ENCODE measurements around the gene STYK1. TPM values are rescaled to one million over a fixed set of nuclear protein-coding genes. Genes with fewer than 3 reads are reported as not detected.

STYK1 gene
- total and polyA plus RNA-seq, 9 of the 15 experiments (the other 6 are each of a cell fraction or from before 2014, with no cell fraction given) = 0.31 to 1.8 (median 0.64) TPM

- no peak for TF ChIP-seq BRF2 (IDR thresholded peaks at IDR 0.05; ENCODE audit: borderline replicate concordance, insufficient read depth, insufficient read length)
- no peak for TF ChIP-seq PCBP1 (IDR thresholded peaks at IDR 0.05; ENCODE audit: low read depth, low read length, poor library complexity, severe bottlenecking)
- no peak for TF ChIP-seq ZBTB40 (IDR thresholded peaks at IDR 0.05)
- no peak for TF ChIP-seq ZBTB40 (CRISPR knock-in tag; IDR thresholded peaks at IDR 0.05)
- no peak for TF ChIP-seq HMGXB4 (CRISPR knock-in tag; IDR thresholded peaks at IDR 0.05)
- TF ChIP-seq USF2 (CRISPR knock-in tag; IDR thresholded peaks at IDR 0.05) = no peak
- no peak for TF ChIP-seq PRDM10 (IDR thresholded peaks at IDR 0.05; ENCODE audit: partially characterized antibody)
- TF ChIP-seq MTA3 (IDR thresholded peaks at IDR 0.05; ENCODE audit: borderline replicate concordance) = no peak
- no peak for TF ChIP-seq GATA2 (CRISPR knock-in tag; IDR thresholded peaks at IDR 0.05)
These were observed 55.4 kb downstream of the STYK1 start (continued) for GRCh38 chr12:10618338-10618987.

Data from K562 (cell line).